ENCODE data around the gene UST.
"Not testable (repeated sequence)": the region's sequence is repeated elsewhere in the genome, so short reads cannot be mapped to it uniquely, and the experiment has no call there.

UST gene

GRCh38 chr6:148768646-148769270 is 21.9 kb downstream of the UST start:
- DNase-seq, result no peak

- DNase-seq, result no peak
Measured at GRCh38 chr6:148769304-148769968, 22.6 kb downstream of the UST start.

- no peak for DNase-seq
Measured at GRCh38 chr6:148770408-148771211, 23.8 kb downstream of the UST start.

- DNase-seq, result no peak
Measured at GRCh38 chr6:148771212-148771601, 24.4 kb downstream of the UST start.

- no peak for DNase-seq
Measured at GRCh38 chr6:148771896-148772554, 25.2 kb downstream of the UST start.

- DNase-seq, result no peak
Measured at GRCh38 chr6:148775161-148775560, 28.3 kb downstream of the UST start.

GRCh38 chr6:148776321-148777308 is 29.8 kb downstream of the UST start:
- no peak for DNase-seq

GRCh38 chr6:148779142-148779562 is 32.3 kb downstream of the UST start:
- no peak for DNase-seq

- not testable (repeated sequence) for DNase-seq
Measured at GRCh38 chr6:148780423-148780822, 33.6 kb downstream of the UST start.

- DNase-seq, result no peak
Measured at GRCh38 chr6:148780918-148781436, 34.1 kb downstream of the UST start.

- DNase-seq, result no peak
Measured at GRCh38 chr6:148789948-148790347, 43.1 kb downstream of the UST start.

GRCh38 chr6:148790404-148790803 is 43.6 kb downstream of the UST start:
- no peak for DNase-seq

- no peak for DNase-seq
Measured at GRCh38 chr6:148790817-148791216, 44.0 kb downstream of the UST start.

GRCh38 chr6:148791372-148791771 is 44.5 kb downstream of the UST start:
- no peak for DNase-seq

- no peak for DNase-seq
Measured at GRCh38 chr6:148793721-148794120, 46.9 kb downstream of the UST start.

GRCh38 chr6:148794797-148795196 is 48.0 kb downstream of the UST start:
- no peak for DNase-seq

- no peak for DNase-seq
Measured at GRCh38 chr6:148795563-148795962, 48.7 kb downstream of the UST start.

GRCh38 chr6:148799647-148800046 is 52.8 kb downstream of the UST start:
- no peak for DNase-seq

GRCh38 chr6:148800536-148800935 is 53.7 kb downstream of the UST start:
- no peak for DNase-seq

GRCh38 chr6:148803979-148804378 is 57.1 kb downstream of the UST start:
- DNase-seq, result no peak

GRCh38 chr6:148805777-148806176 is 58.9 kb downstream of the UST start:
- no peak for DNase-seq

- DNase-seq, result no peak
Measured at GRCh38 chr6:148807784-148808183, 61.0 kb downstream of the UST start.
